Body of pancreas (tissue), 4 donors: ENCODE results near the gene C1orf56.

Experiments
- POLR2A ChIP-seq, 3 donors: fragments of 450-650 bp; IDR thresholded peaks; one replicate each; pipeline ENCODE4 v1.6.1; 2016; ENCODE audit warnings: antibody characterized with exemption in 3 of 3, mild to moderate bottlenecking in 2 of 3
- TF ChIP-seq, protein P1 (sequence below), 7 experiments: fragments of 450-650 bp in 4 of 7; fragments of 200-600 bp in 3 of 7; sonication (generic) in 3 of 7; IDR thresholded peaks; one replicate each; pipeline ENCODE4 v1.5.1; 2016 to 2019; ENCODE audit warnings: antibody characterized with exemption in 7 of 7

DNA sequence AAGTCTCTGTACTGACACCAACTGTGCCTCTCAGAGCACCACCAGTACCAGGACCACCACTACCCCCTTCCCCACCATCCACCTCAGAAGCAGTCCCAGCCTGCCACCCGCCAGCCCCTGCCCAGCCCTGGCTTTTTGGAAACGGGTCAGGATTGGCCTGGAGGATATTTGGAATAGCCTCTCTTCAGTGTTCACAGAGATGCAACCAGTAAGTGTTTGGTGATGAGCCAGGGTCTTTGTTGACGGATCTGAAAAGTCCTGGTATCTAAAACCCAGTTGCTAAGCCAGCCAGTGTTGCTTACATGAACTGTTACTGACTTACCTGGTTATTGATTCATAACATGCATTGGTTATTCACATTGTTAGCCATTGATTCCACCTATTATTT, 1.1 kb downstream of the C1orf56 start:
- TF ChIP-seq, protein P1, sequence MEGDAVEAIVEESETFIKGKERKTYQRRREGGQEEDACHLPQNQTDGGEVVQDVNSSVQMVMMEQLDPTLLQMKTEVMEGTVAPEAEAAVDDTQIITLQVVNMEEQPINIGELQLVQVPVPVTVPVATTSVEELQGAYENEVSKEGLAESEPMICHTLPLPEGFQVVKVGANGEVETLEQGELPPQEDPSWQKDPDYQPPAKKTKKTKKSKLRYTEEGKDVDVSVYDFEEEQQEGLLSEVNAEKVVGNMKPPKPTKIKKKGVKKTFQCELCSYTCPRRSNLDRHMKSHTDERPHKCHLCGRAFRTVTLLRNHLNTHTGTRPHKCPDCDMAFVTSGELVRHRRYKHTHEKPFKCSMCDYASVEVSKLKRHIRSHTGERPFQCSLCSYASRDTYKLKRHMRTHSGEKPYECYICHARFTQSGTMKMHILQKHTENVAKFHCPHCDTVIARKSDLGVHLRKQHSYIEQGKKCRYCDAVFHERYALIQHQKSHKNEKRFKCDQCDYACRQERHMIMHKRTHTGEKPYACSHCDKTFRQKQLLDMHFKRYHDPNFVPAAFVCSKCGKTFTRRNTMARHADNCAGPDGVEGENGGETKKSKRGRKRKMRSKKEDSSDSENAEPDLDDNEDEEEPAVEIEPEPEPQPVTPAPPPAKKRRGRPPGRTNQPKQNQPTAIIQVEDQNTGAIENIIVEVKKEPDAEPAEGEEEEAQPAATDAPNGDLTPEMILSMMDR (IDR thresholded peaks at IDR 0.05) = peak in 3 of 7 experiments; percentile 20 to 61 (median 22)
- no peak for TF ChIP-seq POLR2A (IDR thresholded peaks at IDR 0.05)
